HCT116 (cell line): ENCODE measurements around the gene MDH2. TPM values are rescaled to one million over a fixed set of nuclear protein-coding genes. Genes with fewer than 3 reads are reported as not detected.

Source experiments
- ATAC-seq: fragments of 200-7000 bp; cut with Tn5 transposase; 2 replicates; pipeline ENCODE4 v1.9.1; 2020; ENCODE audit warnings: mild to moderate bottlenecking, moderate library complexity
- BruUV-seq: library from RNA; stranded (reverse); fragments of 400-500 nt; replicated peaks from 2 replicates; lab custom pipeline; 2021; lab: Mats Ljungman, UMichigan
- CTCF ChIA-PET: fragments of 300-600 bp; sonication (Branson Sonifier 250); formaldehyde crosslinking; loops from one replicate; lab custom pipeline; 2021; ENCODE audit warnings: antibody characterized with exemption; lab: Charles Lee
- POLR2A ChIA-PET: fragments of 300-600, 350-600 bp; sonication (Branson Sonifier 250); formaldehyde crosslinking; loops from one replicate; lab custom pipeline; 2021; ENCODE audit warnings: antibody characterized with exemption; lab: Charles Lee
- RAD21 ChIA-PET, 2 experiments: fragments of 300-600 bp; sonication (Branson Sonifier 250); formaldehyde crosslinking; loops; one replicate each; lab custom pipeline; 2023; ENCODE audit warnings: low total read pairs in 2 of 2; ENCODE audit not compliant: uncharacterized antibody in 2 of 2, unreplicated experiment in 2 of 2, low non-redundant PET in 1 of 2; lab: Charles Lee
- DNase-seq: peaks from one replicate; pipeline ENCODE4 v3.0.0-alpha.2; 2010; ENCODE audit warnings: low read depth, low spot score
- H2AFZ ChIP-seq: fragments of 200-600 bp; shearing (Covaris generic), sonication (generic); 2 replicates; pipeline ENCODE4 v1.6.1; 2017; ENCODE audit warnings: low read depth, mixed run types, mixed read lengths, antibody characterized with exemption, low read length; ENCODE audit not compliant: poor library complexity, severe bottlenecking
- H3K27ac ChIP-seq: 2 replicates; pipeline ENCODE4 v1.5.1; 2012; ENCODE audit warnings: low read depth, low read length
- H3K27me3 ChIP-seq: fragments of 200-600 bp; sonication (generic); 2 replicates; pipeline ENCODE4 v1.6.1; 2016; ENCODE audit warnings: mixed run types, low read length, mixed read lengths; ENCODE audit not compliant: insufficient read depth
- H3K36me3 ChIP-seq, 2 experiments: fragments of 200-500 bp in 1 of 2; fragments of 200-600 bp in 1 of 2; sonication (Bioruptor generic) in 1 of 2; sonication (generic) in 1 of 2; 2 replicates each; pipeline versions ENCODE4 v1.5.1 to v1.6.1; 2014 to 2016; ENCODE audit warnings: low read length in 2 of 2, inconsistent platforms in 1 of 2, mixed read lengths in 1 of 2, mixed run types in 1 of 2; ENCODE audit not compliant: insufficient read depth in 2 of 2, control insufficient read depth in 1 of 2
- H3K4me1 ChIP-seq, 2 experiments: fragments of 200-600 bp in 1 of 2; sonication (generic) in 1 of 2; 2 replicates each; pipeline versions ENCODE4 v1.5.1 to v1.6.1; 2012 to 2017; ENCODE audit warnings: low read length in 2 of 2, inconsistent platforms in 1 of 2, mild to moderate bottlenecking in 1 of 2, mixed read lengths in 1 of 2, mixed run types in 1 of 2, moderate library complexity in 1 of 2; ENCODE audit not compliant: insufficient read depth in 2 of 2, control insufficient read depth in 1 of 2
- H3K4me2 ChIP-seq: fragments of 200-600 bp; sonication (generic); 2 replicates; pipeline ENCODE4 v1.6.1; 2017; ENCODE audit warnings: mixed run types, low read length, mixed read lengths
- H3K4me3 ChIP-seq, 2 experiments: fragments of 200-600 bp in 1 of 2; sonication (generic) in 1 of 2; replicated peaks in 1 of 2; 2 replicates each; pipeline ENCODE4 v1.5.1; 2011 to 2016; ENCODE audit warnings: low read length in 2 of 2, control low read depth in 1 of 2, low read depth in 1 of 2, mild to moderate bottlenecking in 1 of 2, mixed read lengths in 1 of 2, mixed run types in 1 of 2
- H3K79me2 ChIP-seq: fragments of 200-600 bp; sonication (generic); 2 replicates; pipeline ENCODE4 v1.6.1; 2017; ENCODE audit warnings: mild to moderate bottlenecking, mixed run types, low read length, moderate library complexity, mixed read lengths; ENCODE audit not compliant: insufficient read depth
- H3K9ac ChIP-seq: fragments of 200-600 bp; sonication (generic); 2 replicates; pipeline ENCODE4 v1.6.1; 2016; ENCODE audit warnings: low read length, mixed read lengths
- H3K9me2 ChIP-seq: fragments of 200-600 bp; sonication (generic), shearing (Covaris generic); 2 replicates; pipeline ENCODE4 v1.6.1; 2017; ENCODE audit warnings: mixed run types, mild to moderate bottlenecking, moderate library complexity; ENCODE audit not compliant: insufficient read depth
- H3K9me3 ChIP-seq, 2 experiments: fragments of 200-500 bp in 1 of 2; fragments of 200-600 bp in 1 of 2; sonication (Bioruptor generic) in 1 of 2; sonication (generic) in 1 of 2; 2 replicates each; pipeline ENCODE4 v1.6.1; 2014 to 2017; ENCODE audit warnings: low read length in 2 of 2, mixed read lengths in 2 of 2, inconsistent platforms in 1 of 2, low read depth in 1 of 2, mild to moderate bottlenecking in 1 of 2, mixed run types in 1 of 2, moderate library complexity in 1 of 2; ENCODE audit not compliant: control insufficient read depth in 1 of 2, insufficient read depth in 1 of 2
- H4K20me1 ChIP-seq: fragments of 200-600 bp; sonication (generic), shearing (Covaris generic); 2 replicates; pipeline ENCODE4 v1.6.1; 2017; ENCODE audit warnings: mixed run types, mild to moderate bottlenecking, moderate library complexity; ENCODE audit not compliant: insufficient read depth
- CBX3 ChIP-seq: IDR thresholded peaks from 2 replicates; pipeline ENCODE4 v1.6.1; 2012; ENCODE audit warnings: low read depth
- EGR1 ChIP-seq: IDR thresholded peaks from 2 replicates; pipeline ENCODE4 v1.6.1; 2012; ENCODE audit warnings: low read depth
- EZH2phosphoT487 ChIP-seq: fragments of 200-600 bp; IDR thresholded peaks from 2 replicates; pipeline ENCODE4 v1.6.1; 2018; ENCODE audit warnings: antibody characterized with exemption, borderline replicate concordance
- FOSL1 ChIP-seq: IDR thresholded peaks from 2 replicates; pipeline ENCODE4 v1.6.1; 2012; ENCODE audit warnings: low read depth
- JUND ChIP-seq: IDR thresholded peaks from 2 replicates; pipeline ENCODE4 v1.6.1; 2012
- POLR2AphosphoS5 ChIP-seq: IDR thresholded peaks from 2 replicates; pipeline ENCODE4 v1.6.1; 2011; ENCODE audit warnings: mild to moderate bottlenecking, low read depth, low read length, moderate library complexity
- ZNF274 ChIP-seq: fragments of 200-500 bp; sonication (Bioruptor generic); IDR thresholded peaks from 2 replicates; pipeline ENCODE4 v1.6.1; 2014; ENCODE audit warnings: mild to moderate bottlenecking, low read depth, low read length, inconsistent platforms
- intact Hi-C: fragments of 100-400 bp; cut with micrococcal nuclease; formaldehyde crosslinking; loops from 2 replicates; pipeline ENCODE4 v1.10.0; 2022
- total RNA-seq: library from RNA; stranded (reverse); gene quantifications from one replicate; pipeline ENCODE4 v1.2.1, GENCODE V29; 2021; ENCODE audit not compliant: unreplicated experiment
- TF ChIP-seq, protein P1 (sequence below), 3 experiments: fragments of 200-600 bp in 1 of 3; sonication (generic) in 1 of 3; IDR thresholded peaks in 2 of 3; conservative IDR thresholded peaks in 1 of 3; 2 replicates each; pipeline ENCODE4 v1.5.1; 2012 to 2017; ENCODE audit warnings: low read depth in 2 of 3, low read length in 2 of 3, antibody characterized with exemption in 1 of 3, borderline replicate concordance in 1 of 3, control low read depth in 1 of 3, mild to moderate bottlenecking in 1 of 3, mixed read lengths in 1 of 3, mixed run types in 1 of 3, moderate library complexity in 1 of 3; ENCODE audit not compliant: insufficient read depth in 1 of 3
- TF ChIP-seq, protein P2 (sequence below): IDR thresholded peaks from 2 replicates; pipeline ENCODE4 v1.6.1; 2012
- TF ChIP-seq, protein P3 (sequence below): IDR thresholded peaks from 2 replicates; pipeline ENCODE4 v1.6.1; 2011; ENCODE audit warnings: mild to moderate bottlenecking, low read length, moderate library complexity; ENCODE audit not compliant: insufficient replicate concordance; ENCODE audit errors: extremely low read depth
- TF ChIP-seq, protein P4 (sequence below): IDR thresholded peaks from 2 replicates; pipeline ENCODE4 v1.6.1; 2012
- TF ChIP-seq, protein P5 (sequence below): IDR thresholded peaks from 2 replicates; pipeline ENCODE4 v1.6.1; 2012; ENCODE audit warnings: low read depth

MDH2 gene
- total RNA-seq, 1 experiment from 2014 or later = 357 TPM

DNA sequence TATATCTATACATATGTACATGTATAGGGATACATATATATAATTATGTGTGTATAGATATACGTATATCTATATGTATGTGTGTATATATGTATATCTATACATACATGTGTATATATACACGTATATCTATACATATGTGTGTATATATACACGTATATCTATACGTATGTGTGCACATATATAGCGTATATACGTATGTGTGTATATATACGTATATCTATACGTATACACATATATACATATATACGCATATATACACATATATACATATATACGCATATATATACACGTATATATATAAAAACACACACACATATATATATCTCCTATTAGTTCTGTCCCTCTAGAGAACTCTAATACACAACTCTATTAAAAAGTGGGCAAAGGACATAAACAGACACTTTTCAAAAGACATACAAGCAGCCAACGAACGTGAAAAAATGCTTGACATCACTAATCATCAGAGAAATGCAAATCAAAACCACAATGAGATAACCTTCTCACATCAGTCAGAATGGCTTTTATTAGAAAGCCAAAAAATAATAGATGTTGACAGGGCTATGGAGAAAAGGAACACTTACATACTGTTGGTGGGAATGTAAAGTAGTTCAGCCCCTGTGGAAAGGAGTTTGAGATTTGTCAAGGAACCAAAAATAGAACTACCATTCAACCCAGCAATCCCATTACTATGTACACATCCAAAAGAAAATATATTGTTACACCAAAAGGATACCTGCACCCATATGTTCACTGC, 31.5 kb upstream of the MDH2 start:
- ChIA-PET POLR2A (no interaction called here), RAD21 (no interaction called here), CTCF (interaction anchor here (1.5 kb wide), 1 partner anchor 146 kb away, joined by 3 read pairs; no protein-coding TSS in a partner anchor)
- no peaks in the 10 kb centered on the region for H3K36me3 ChIP-seq
- no TSS peak for BruUV-seq
- H2AFZ ChIP-seq = no peak overlapping the region
- no peak for ATAC-seq
- H3K9me3 ChIP-seq = no peaks in the 10 kb centered on the region
- H3K79me2 ChIP-seq = no peaks in the 10 kb centered on the region
- no peak overlapping the region for H3K4me3 ChIP-seq
- DNase-seq = no peak
- TF ChIP-seq EZH2phosphoT487 (no peak), CBX3 (no peak), FOSL1 (no peak), JUND (no peak), EGR1 (no peak), ZNF274 (no peak), POLR2AphosphoS5 (no peak)
- TF ChIP-seq, protein P1, sequence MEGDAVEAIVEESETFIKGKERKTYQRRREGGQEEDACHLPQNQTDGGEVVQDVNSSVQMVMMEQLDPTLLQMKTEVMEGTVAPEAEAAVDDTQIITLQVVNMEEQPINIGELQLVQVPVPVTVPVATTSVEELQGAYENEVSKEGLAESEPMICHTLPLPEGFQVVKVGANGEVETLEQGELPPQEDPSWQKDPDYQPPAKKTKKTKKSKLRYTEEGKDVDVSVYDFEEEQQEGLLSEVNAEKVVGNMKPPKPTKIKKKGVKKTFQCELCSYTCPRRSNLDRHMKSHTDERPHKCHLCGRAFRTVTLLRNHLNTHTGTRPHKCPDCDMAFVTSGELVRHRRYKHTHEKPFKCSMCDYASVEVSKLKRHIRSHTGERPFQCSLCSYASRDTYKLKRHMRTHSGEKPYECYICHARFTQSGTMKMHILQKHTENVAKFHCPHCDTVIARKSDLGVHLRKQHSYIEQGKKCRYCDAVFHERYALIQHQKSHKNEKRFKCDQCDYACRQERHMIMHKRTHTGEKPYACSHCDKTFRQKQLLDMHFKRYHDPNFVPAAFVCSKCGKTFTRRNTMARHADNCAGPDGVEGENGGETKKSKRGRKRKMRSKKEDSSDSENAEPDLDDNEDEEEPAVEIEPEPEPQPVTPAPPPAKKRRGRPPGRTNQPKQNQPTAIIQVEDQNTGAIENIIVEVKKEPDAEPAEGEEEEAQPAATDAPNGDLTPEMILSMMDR (IDR thresholded peaks at IDR 0.05 in 2 of 3, conservative IDR thresholded peaks at IDR 0.05 in 1 of 3; ENCODE audit: borderline replicate concordance in 1 of 3, insufficient read depth in 1 of 3, low read depth in 2 of 3, low read length in 2 of 3) = no peak
- TF ChIP-seq, protein P2, sequence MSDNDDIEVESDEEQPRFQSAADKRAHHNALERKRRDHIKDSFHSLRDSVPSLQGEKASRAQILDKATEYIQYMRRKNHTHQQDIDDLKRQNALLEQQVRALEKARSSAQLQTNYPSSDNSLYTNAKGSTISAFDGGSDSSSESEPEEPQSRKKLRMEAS = no peak
- TF ChIP-seq, protein P3, sequence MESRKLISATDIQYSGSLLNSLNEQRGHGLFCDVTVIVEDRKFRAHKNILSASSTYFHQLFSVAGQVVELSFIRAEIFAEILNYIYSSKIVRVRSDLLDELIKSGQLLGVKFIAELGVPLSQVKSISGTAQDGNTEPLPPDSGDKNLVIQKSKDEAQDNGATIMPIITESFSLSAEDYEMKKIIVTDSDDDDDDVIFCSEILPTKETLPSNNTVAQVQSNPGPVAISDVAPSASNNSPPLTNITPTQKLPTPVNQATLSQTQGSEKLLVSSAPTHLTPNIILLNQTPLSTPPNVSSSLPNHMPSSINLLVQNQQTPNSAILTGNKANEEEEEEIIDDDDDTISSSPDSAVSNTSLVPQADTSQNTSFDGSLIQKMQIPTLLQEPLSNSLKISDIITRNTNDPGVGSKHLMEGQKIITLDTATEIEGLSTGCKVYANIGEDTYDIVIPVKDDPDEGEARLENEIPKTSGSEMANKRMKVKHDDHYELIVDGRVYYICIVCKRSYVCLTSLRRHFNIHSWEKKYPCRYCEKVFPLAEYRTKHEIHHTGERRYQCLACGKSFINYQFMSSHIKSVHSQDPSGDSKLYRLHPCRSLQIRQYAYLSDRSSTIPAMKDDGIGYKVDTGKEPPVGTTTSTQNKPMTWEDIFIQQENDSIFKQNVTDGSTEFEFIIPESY = no peak
- TF ChIP-seq, protein P4, sequence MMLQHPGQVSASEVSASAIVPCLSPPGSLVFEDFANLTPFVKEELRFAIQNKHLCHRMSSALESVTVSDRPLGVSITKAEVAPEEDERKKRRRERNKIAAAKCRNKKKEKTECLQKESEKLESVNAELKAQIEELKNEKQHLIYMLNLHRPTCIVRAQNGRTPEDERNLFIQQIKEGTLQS = no peak
- TF ChIP-seq, protein P5, sequence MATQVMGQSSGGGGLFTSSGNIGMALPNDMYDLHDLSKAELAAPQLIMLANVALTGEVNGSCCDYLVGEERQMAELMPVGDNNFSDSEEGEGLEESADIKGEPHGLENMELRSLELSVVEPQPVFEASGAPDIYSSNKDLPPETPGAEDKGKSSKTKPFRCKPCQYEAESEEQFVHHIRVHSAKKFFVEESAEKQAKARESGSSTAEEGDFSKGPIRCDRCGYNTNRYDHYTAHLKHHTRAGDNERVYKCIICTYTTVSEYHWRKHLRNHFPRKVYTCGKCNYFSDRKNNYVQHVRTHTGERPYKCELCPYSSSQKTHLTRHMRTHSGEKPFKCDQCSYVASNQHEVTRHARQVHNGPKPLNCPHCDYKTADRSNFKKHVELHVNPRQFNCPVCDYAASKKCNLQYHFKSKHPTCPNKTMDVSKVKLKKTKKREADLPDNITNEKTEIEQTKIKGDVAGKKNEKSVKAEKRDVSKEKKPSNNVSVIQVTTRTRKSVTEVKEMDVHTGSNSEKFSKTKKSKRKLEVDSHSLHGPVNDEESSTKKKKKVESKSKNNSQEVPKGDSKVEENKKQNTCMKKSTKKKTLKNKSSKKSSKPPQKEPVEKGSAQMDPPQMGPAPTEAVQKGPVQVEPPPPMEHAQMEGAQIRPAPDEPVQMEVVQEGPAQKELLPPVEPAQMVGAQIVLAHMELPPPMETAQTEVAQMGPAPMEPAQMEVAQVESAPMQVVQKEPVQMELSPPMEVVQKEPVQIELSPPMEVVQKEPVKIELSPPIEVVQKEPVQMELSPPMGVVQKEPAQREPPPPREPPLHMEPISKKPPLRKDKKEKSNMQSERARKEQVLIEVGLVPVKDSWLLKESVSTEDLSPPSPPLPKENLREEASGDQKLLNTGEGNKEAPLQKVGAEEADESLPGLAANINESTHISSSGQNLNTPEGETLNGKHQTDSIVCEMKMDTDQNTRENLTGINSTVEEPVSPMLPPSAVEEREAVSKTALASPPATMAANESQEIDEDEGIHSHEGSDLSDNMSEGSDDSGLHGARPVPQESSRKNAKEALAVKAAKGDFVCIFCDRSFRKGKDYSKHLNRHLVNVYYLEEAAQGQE = no peak
- no peak overlapping the region for H3K9ac ChIP-seq
- no peaks in the 10 kb centered on the region for H3K27me3 ChIP-seq
- intact Hi-C loops = no loop called here
- H3K4me2 ChIP-seq = no peak overlapping the region
- H3K9me2 ChIP-seq = no peaks in the 10 kb centered on the region
- H3K4me1 ChIP-seq = no peaks in the 10 kb centered on the region
- no peaks in the 10 kb centered on the region for H4K20me1 ChIP-seq
- H3K27ac ChIP-seq = no peak overlapping the region
